Lower leg skin (tissue), 4 donors: ENCODE results near the gene SLC22A1. TPM values are rescaled to one million over a fixed set of nuclear protein-coding genes. Genes with fewer than 3 reads are reported as not detected.

Experiments
- DNase-seq, 2 donors: peaks; one replicate each; pipeline ENCODE4 v3.0.0-alpha.2; 2019; ENCODE audit warnings: low spot score in 2 of 2
- H3K4me3 ChIP-seq: fragments of 200-600 bp; sonication (generic); 2 replicates; pipeline ENCODE4 v1.5.1; 2017; ENCODE audit warnings: mild to moderate bottlenecking, low read depth; ENCODE audit not compliant: poor library complexity, severe bottlenecking
- POLR2A ChIP-seq, 2 donors: fragments of 450-650 bp; IDR thresholded peaks; one replicate each; pipeline ENCODE4 v1.6.1; 2016 to 2017; ENCODE audit warnings: antibody characterized with exemption in 2 of 2, mild to moderate bottlenecking in 1 of 2, moderate library complexity in 1 of 2
- WGBS, 2 donors: methylation state at CpG; one replicate each; pipeline ENCODE4 v1.1.5; 2018; 5-methylcytosine and 5-hydroxymethylcytosine counted together
- intact Hi-C: fragments of 100-400 bp; cut with DNase I; formaldehyde crosslinking; loops from one replicate; pipeline ENCODE4 v1.15.0; 2023; ENCODE audit warnings: low total_unique reads
- total RNA-seq, 4 donors: library from RNA; depleted of rRNA; stranded (reverse); fragments of >200 nt; gene quantifications; one replicate each; pipeline ENCODE4 v1.1.0, GENCODE V29; 2016
- TF ChIP-seq, protein P1 (sequence below), 3 donors: fragments of 450-650 bp; IDR thresholded peaks; one replicate each; pipeline ENCODE4 v1.5.1; 2016; ENCODE audit warnings: antibody characterized with exemption in 3 of 3, mild to moderate bottlenecking in 3 of 3, moderate library complexity in 2 of 3

SLC22A1 gene
- total RNA-seq, 4 donors from 2014 or later: 0.65 to 1.4 (median 0.80) TPM; not detected in 1

DNA sequence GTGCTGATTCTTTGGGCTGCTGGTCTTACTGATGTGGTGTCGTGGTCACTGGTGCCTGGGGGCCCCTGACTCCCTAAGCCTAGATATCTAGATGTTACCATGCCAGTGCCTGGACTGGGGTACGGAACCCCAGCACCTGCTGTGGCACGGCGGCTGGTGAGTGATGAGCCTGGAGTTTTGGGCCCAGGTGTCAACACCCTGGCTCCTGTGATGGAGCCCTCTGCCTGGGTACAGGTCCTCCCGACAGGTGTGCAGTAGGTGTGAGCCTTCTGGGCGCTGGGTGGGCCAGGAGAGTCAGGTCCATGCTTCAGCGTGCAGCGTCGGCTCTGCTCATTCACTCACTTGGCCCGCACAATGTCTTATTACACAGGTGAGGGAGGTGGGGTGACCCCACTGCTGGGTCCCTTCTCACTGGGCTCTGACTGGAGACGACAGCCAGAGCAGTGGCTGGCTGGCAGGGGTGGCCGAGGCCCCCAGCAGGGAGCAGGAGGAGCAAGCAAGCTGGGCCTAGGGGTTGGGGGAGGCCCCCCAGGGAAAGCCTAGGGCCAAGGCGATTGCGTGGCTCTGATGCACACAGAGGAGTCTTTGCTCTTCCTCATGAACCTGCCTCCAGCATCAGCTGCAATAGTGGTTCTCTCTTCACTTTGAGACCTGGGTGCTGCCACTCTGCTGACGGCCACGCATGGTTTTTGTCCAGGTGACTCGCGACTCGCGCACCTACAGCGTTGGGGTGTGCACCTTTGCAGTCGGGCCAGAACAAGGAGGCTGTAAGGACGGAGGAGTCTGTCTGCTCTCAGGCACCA lies 42.5 kb upstream of the SLC22A1 start:
- no peak for TF ChIP-seq POLR2A (IDR thresholded peaks at IDR 0.05)
- TF ChIP-seq, protein P1, sequence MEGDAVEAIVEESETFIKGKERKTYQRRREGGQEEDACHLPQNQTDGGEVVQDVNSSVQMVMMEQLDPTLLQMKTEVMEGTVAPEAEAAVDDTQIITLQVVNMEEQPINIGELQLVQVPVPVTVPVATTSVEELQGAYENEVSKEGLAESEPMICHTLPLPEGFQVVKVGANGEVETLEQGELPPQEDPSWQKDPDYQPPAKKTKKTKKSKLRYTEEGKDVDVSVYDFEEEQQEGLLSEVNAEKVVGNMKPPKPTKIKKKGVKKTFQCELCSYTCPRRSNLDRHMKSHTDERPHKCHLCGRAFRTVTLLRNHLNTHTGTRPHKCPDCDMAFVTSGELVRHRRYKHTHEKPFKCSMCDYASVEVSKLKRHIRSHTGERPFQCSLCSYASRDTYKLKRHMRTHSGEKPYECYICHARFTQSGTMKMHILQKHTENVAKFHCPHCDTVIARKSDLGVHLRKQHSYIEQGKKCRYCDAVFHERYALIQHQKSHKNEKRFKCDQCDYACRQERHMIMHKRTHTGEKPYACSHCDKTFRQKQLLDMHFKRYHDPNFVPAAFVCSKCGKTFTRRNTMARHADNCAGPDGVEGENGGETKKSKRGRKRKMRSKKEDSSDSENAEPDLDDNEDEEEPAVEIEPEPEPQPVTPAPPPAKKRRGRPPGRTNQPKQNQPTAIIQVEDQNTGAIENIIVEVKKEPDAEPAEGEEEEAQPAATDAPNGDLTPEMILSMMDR (IDR thresholded peaks at IDR 0.05): no peak
- H3K4me3 ChIP-seq: no peak overlapping the region
- DNase-seq: no peak
- intact Hi-C loops: no loop called here
- 96% methylated on average over 20 to 22 of the region's 23 CpGs for WGBS, 2 donors

GRCh38 chr6:160079686-160080043 lies 42.0 kb upstream of the SLC22A1 start:
- WGBS, 2 donors: 93 to 96% methylated on average over 12 of the region's 12 CpGs
- no peak for TF ChIP-seq POLR2A (IDR thresholded peaks at IDR 0.05)
- TF ChIP-seq, protein P1 (IDR thresholded peaks at IDR 0.05): no peak
- DNase-seq: no peak
- intact Hi-C loops: no loop called here
- H3K4me3 ChIP-seq: no peak overlapping the region

- H3K4me3 ChIP-seq: no peak overlapping the region
- TF ChIP-seq POLR2A (IDR thresholded peaks at IDR 0.05): no peak
- TF ChIP-seq, protein P1 (IDR thresholded peaks at IDR 0.05): no peak
- intact Hi-C loops: no loop called here
- WGBS, 2 donors: 93 to 96% methylated on average over 17 of the region's 17 CpGs
- DNase-seq: no peak
Observed at GRCh38 chr6:160080097-160080496, 41.5 kb upstream of the SLC22A1 start.

DNA sequence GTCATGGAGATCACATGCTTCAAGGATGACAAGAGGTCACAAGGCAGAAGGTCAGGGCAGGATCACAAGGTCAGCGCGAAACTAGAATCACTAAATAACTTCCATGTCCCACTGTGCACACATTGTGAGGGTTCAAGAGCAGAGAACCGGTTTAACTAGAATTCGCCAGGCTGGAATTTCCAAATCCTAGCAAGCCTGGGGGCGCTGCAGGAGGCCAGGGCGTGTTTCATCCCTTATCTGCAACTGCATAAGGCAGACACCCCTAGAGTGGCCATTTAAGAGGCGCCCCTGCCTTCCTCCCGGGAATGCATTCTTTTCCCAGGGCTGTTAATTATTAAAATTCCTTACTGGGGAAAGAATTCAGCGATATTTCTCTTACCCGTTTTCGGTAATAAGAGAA lies 40.2 kb upstream of the SLC22A1 start:
- intact Hi-C loops: no loop called here
- no peak for DNase-seq
- 83 to 89% methylated on average over 11 of the region's 11 CpGs for WGBS, 2 donors
- TF ChIP-seq, protein P1 (IDR thresholded peaks at IDR 0.05): no peak
- no peak for TF ChIP-seq POLR2A (IDR thresholded peaks at IDR 0.05)
- H3K4me3 ChIP-seq: no peak overlapping the region

DNA sequence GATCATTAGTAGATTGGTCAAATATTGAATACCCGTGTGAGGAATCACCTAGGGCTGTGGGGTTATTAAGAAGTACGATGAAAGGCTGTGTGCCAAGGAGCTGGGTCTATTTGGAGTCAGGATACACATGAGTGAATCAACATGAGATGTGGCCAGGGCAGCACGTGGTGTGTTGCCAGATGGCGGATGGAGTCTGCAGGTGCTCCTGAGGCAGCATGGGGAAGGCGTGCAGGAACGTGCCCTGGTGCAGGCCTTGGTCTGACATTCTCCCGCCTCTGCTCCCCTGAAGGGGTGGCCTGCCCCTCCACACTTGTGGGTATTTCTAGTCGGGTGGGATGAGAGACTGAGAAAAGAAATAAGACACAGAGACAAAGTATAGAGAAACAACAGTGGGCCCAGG lies 39.0 kb upstream of the SLC22A1 start:
- H3K4me3 ChIP-seq: no peak overlapping the region
- DNase-seq: no peak
- intact Hi-C loops: no loop called here
- TF ChIP-seq, protein P1 (IDR thresholded peaks at IDR 0.05): no peak
- TF ChIP-seq POLR2A (IDR thresholded peaks at IDR 0.05): no peak
- WGBS, 2 donors: 62 to 67% methylated on average over 8 of the region's 8 CpGs
